Measurements from ENCODE around the gene TNFAIP2. TPM values are rescaled to one million over a fixed set of nuclear protein-coding genes. Genes with fewer than 3 reads are reported as not detected.
A peak's percentile ranks its signal among the peaks of the same experiment; 100 is the strongest.

The TNFAIP2 gene
- total RNA-seq, 4 donors from 2014 or later = 14.8 to 72.9 (median 22.3) TPM

DNA sequence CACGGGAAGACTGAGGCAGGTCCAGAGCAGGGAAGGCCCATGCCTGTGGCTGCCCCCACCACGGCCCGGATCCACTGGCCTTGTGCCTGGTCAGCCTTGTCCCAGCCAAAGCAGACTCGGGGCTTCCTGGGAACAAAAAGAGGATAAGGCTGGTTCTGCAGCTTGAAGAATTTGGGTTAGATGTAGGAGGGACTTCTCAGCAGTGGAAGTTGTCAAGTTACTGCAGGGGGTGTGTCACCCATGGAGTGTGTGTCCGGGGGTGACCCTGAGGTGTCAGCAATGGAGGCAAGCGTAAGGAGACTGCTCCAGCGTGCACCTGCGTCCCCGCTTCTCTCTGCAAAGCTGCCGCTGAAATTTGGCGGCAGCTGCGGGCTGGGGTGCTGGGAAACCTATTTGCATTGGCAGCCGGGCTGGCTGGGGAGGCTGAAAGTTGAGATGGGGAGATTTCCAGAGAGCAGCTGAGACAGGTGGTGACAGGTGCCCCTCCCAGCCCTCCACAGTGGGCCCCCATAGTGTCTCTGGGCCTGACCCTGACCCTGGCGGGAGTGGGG lies 12.5 kb upstream of the TNFAIP2 start:
- ATAC-seq (peak in 1 of 2 donors; percentile 52), DNase-seq (peak in 1 of 2 donors; percentile 67)
- H3K4me1 ChIP-seq = peaks cover 28 to 35% of the 10 kb centered on the region in 2 donors
- peak overlapping the region in 1 of 4 donors; percentile 21 for H3K4me3 ChIP-seq
- H3K9me3 ChIP-seq = no peaks in the 10 kb centered on the region
- in situ Hi-C loops (cut with MboI; ENCODE audit: low sequenced_read_pairs in 4 of 4) = no loop called here
- intact Hi-C loops (cut with DNase I; ENCODE audit: low total_unique reads) = no loop called here
- TF ChIP-seq, protein P1, sequence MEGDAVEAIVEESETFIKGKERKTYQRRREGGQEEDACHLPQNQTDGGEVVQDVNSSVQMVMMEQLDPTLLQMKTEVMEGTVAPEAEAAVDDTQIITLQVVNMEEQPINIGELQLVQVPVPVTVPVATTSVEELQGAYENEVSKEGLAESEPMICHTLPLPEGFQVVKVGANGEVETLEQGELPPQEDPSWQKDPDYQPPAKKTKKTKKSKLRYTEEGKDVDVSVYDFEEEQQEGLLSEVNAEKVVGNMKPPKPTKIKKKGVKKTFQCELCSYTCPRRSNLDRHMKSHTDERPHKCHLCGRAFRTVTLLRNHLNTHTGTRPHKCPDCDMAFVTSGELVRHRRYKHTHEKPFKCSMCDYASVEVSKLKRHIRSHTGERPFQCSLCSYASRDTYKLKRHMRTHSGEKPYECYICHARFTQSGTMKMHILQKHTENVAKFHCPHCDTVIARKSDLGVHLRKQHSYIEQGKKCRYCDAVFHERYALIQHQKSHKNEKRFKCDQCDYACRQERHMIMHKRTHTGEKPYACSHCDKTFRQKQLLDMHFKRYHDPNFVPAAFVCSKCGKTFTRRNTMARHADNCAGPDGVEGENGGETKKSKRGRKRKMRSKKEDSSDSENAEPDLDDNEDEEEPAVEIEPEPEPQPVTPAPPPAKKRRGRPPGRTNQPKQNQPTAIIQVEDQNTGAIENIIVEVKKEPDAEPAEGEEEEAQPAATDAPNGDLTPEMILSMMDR (IDR thresholded peaks at IDR 0.05 in 4 of 5, conservative IDR thresholded peaks at IDR 0.05 in 1 of 5) = no peak
- no peak for TF ChIP-seq POLR2A (IDR thresholded peaks at IDR 0.05)
- H3K27me3 ChIP-seq = no peaks in the 10 kb centered on the region
- H3K27ac ChIP-seq = peak overlapping the region; percentile 57 to 74 (median 62)
- no peaks in the 10 kb centered on the region for H3K36me3 ChIP-seq

DNA sequence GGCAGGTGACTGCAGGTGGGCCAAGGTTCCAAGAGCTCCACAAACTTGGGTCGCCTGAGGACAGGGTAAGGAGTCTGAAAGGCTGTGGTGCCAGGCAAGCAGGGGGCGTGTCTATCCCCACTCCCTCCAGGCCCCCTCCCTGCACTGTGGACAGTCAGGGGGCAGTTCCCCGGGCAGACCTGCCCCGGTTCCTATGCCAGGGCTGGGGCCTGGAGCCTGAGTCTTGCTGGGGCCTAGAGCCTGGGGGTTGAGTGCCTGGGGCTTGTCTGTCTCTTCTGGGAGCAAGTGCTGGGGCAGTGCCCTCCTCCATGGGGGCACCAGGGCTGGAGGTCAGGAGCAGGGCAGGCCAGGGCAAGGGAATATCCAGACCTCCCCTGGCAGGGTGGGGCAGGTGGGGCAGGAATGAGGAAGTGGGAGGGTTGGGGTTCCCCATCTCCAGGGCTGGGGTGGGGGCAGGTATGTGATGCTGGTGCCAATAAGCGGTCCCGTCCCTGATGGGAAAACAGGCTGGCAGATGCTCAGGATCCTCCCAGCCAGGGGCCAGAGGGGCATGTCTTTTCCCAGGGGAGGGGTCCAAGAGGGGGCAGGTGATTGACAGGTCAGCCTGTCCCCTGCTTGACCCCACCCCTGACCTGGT lies 11.9 kb upstream of the TNFAIP2 start:
- no peak overlapping the region for H3K4me3 ChIP-seq
- H3K27me3 ChIP-seq = no peaks in the 10 kb centered on the region
- intact Hi-C loops (cut with DNase I; ENCODE audit: low total_unique reads) (no loop called here), in situ Hi-C loops (cut with MboI; ENCODE audit: low sequenced_read_pairs in 4 of 4) (no loop called here)
- H3K9me3 ChIP-seq = no peaks in the 10 kb centered on the region
- ATAC-seq = peak in 1 of 2 donors; percentile 35
- H3K4me1 ChIP-seq = peaks cover 28 to 35% of the 10 kb centered on the region in 2 donors
- no peaks in the 10 kb centered on the region for H3K36me3 ChIP-seq
- no peak for DNase-seq
- H3K27ac ChIP-seq = peak overlapping the region; percentile 7 to 74 (median 36)
- TF ChIP-seq, protein P1 (IDR thresholded peaks at IDR 0.05 in 4 of 5, conservative IDR thresholded peaks at IDR 0.05 in 1 of 5) = no peak
- no peak for TF ChIP-seq POLR2A (IDR thresholded peaks at IDR 0.05)

DNA sequence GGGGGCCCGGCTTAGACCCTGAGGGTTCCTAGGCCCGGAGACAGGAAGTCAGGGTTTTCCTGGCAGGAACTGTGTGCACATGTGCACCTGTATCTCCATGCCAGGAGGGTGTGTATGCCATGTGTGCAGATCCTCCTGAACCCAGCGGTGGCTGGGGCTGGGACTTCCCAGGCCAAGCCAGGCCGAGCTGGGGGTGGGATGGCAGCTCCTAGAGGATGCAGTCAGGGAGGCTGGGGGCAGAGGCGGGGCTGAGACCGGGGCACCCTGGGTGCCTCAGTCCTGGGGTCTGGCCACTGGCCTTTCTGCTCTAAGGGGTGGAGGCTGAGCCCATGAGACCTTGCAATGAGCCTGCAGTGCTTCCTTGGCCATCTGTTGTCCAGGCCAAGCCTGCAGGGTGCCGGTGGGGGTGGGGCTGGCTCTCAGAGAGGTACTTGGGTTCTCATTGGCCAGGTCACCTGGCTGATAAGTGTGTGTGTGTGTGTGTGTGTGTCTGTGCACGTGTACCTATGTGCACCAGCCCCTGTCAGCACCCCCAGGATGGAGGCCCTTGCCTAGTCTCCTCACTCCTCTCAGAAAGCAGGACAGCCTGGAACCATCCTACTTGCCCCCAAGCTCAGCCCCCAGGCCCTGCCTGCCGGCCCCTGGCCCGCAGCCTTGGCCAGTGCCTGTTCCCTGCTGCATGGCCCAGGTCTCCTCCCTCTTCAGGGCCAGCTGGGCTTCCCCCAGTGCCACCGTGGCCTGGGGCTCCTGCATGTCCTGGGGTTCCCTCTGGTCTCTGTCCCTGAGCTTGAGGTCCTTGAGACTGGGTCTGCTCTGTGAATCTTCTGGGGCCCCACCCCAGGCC lies 10.6 kb upstream of the TNFAIP2 start:
- DNase-seq (no peak), ATAC-seq (no peak)
- Histone ChIP-seq H3K27ac (peak overlapping the region in 1 of 4 donors; percentile 74), H3K4me3 (no peak overlapping the region), H3K27me3 (no peaks in the 10 kb centered on the region), H3K4me1 (peaks cover 28 to 35% of the 10 kb centered on the region in 2 donors), H3K9me3 (no peaks in the 10 kb centered on the region), H3K36me3 (no peaks in the 10 kb centered on the region)
- intact Hi-C loops (cut with DNase I; ENCODE audit: low total_unique reads) = no loop called here
- TF ChIP-seq POLR2A (IDR thresholded peaks at IDR 0.05) = no peak
- TF ChIP-seq, protein P1 (IDR thresholded peaks at IDR 0.05 in 4 of 5, conservative IDR thresholded peaks at IDR 0.05 in 1 of 5) = no peak
- in situ Hi-C loops (cut with MboI; ENCODE audit: low sequenced_read_pairs in 4 of 4) = no loop called here

DNA sequence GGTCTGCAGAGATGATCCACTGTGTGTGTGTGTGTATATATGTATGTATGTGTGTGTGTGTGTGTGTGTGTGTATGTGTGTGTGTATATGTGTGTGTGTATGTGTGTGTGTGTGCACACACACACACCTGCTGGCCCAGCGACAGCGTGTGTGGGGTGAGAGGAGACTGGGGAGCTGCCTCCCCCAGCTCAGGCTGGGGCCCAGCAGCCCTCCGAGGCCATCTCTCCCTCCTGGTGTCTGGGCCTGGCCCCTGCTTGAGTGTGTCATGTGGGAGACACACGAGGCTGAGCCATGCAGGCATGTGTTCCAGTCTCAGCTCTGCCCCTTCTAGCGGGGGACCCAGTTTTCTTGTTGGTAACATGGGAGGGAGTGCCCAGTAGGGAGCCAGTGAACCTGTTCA lies 10.0 kb upstream of the TNFAIP2 start:
- DNase-seq (no peak), ATAC-seq (no peak)
- no peak for TF ChIP-seq POLR2A (IDR thresholded peaks at IDR 0.05)
- TF ChIP-seq, protein P1 (IDR thresholded peaks at IDR 0.05 in 4 of 5, conservative IDR thresholded peaks at IDR 0.05 in 1 of 5) = no peak
- in situ Hi-C loops (cut with MboI; ENCODE audit: low sequenced_read_pairs in 4 of 4) (no loop called here), intact Hi-C loops (cut with DNase I; ENCODE audit: low total_unique reads) (no loop called here)
- Histone ChIP-seq H3K4me1 (peaks cover 32 to 38% of the 10 kb centered on the region in 2 donors), H3K4me3 (no peak overlapping the region), H3K27me3 (no peaks in the 10 kb centered on the region), H3K27ac (no peak overlapping the region), H3K9me3 (no peaks in the 10 kb centered on the region), H3K36me3 (no peaks in the 10 kb centered on the region)
